COLO668 (cell line): ENCODE measurements around the gene TANC1.

Experiments
- DNase-seq: peaks from one replicate; lab custom pipeline; 2025; ENCODE audit not compliant: unreplicated experiment; lab: John Stamatoyannopoulos, UW

TANC1 gene

DNA sequence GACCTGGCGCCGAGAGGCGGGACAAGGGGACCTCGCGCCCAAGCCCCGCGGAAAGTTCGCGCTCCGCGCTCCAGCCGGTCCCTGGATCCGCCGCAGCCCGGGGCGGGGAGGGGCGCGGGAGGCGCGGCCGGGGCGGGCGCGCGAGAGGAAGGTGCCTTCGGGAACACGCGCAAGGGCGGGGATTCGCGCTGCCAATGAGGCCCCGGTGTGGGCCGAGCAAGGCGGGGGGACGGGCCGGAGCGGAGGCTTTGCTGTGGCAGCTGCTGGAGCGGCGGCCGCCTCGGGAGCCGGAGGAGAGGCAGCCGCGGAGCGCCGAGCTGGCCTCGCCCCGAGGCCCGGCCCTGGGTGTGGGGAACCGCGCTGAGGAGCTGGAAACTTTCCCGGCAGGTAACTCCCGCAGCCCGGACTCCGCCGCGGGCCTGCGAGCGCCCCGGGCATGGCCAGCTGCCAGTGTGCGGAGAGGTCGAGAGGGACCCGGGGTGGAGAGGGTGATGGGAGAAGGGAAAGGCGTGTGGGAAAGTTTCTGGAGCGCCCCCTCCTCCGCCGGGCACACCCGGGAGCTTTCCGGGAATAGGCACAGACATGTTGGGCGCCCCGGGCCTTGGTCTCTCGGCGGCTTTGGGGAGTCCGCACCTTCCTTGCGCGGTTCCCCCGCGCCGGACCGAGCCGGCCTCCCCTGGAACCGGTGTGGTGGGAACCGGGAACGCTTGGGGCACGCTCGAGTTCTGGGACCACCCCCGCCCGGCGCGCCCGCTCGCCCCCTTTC lies at the start of gene TANC1:
Gene TANC1 (plus strand): TSS at position 245 of the 766 bp plus-strand sequence. CDS start 97,271 bp downstream, outside the sequence.
- peak; percentile 96 for DNase-seq

DNA sequence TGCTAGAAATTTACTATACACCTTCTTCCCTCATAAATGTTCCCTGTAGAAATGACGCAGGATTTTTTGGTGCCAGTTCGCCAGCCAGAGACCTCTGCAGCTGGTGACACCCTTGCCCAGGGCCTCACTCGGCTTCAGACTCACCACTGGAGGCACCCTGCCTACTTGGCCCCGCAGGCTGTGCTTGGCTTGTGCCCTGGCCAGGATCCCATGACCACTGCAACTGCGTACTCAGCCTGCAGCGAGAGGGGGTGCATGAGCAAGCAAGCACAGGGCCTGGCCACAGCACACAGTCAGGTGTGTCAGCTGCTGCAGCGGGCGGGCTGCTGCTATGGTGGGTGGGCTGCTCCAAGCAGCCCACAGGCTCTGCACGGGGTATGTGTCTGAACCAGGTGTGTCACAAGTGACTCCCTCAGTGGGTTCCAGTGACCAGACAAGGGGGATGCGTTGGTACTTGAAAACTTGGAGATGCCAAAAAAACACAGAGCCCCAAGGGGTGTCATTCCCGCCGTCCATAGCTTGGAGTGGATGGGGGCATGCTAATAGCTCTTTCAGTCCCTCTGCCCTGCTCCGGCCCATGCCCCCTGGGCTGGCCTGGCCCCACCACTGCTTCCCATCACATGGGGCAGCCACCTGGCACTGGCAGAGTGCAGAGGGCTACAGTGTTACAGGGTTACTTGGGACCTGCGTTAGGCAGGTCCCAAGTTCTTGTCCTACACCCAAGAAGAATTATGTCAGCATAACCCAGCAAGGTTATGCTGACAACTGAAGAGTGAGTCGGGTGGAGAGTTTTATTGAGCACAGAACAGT lies 46.6 kb upstream of the TANC1 start:
- no peak for DNase-seq

DNA sequence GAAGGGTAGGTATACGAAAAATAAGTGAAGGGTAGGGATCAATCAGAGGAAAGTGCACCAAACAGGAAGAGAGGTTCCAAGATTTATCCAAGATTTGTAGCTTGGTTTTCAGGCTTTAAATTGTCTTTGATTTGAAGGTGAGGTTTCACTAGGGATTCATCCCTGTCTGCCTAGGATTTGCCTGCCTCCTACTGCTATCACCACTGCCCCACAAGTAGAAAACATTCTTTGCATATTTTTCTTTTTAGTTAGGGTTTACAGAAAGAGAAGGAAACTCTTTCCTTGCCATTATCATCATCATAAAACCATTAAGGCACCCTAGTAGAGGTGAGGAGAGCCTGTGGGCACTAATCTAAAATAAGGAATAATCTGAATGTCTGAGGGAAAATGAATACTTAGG lies 45.8 kb upstream of the TANC1 start:
- no peak for DNase-seq

GRCh38 chr2:158923180-158923594 lies 45.3 kb upstream of the TANC1 start:
- DNase-seq, result no peak

DNA sequence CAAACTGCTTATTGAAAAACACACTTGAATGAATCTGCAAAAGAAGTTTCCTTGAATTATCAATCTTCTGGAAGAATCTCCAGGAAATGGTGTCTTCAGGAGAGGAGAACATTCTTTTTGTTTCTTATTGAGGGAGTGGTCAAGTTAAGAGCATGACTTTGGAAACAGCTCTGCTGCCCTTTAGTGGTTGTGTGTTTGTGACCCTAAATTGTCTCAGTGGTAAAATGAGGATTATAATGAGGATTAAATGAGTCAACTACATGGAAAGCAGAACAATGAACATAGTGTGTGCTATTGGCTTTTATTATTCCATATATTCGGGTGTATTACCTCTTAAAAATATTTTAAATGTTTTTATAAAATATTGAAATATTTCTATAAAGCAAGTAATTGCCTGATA lies 44.8 kb upstream of the TANC1 start:
- no peak for DNase-seq

DNA sequence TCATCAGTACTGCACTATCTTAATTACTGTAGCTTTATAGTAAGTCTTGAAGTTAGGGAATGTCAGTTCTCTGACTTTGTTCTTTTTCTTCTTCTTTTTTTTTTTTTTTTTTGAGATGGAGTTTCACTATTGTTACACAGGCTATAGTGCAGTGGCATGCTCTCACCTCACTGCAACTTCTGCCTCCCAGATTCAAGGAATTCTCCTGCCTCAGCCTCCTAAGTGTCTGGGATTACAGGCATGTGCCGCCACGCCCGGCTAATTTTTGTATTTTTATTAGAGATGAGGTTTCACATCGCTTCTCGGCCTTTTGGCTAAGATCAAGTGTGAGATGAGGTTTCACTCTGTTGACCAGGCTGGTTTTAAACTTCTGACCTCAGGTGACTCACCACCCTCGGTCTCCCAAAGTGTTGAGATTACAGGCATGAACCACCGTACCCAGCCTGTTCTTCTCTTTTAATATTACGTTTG lies 41.9 kb upstream of the TANC1 start:
- DNase-seq, result no peak

DNA sequence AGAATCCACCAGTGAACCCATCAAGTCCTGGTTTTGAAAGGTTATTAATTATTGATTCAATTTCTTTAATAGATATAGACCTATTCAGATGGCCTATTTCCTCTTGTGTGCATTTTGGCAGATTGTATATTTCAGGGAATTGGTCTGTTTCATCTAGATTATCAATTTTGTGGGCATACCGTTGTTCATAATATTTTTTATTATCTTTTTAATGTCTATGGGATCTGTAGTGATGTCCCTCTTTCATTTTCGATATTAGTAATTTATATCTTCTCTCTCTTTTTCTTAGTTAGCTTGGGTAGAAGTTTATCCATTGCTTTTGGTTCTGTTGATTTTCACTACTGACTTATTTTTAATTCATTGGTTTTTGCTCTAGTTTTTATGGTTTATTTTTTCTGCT lies 39.9 kb upstream of the TANC1 start:
- no peak for DNase-seq

DNA sequence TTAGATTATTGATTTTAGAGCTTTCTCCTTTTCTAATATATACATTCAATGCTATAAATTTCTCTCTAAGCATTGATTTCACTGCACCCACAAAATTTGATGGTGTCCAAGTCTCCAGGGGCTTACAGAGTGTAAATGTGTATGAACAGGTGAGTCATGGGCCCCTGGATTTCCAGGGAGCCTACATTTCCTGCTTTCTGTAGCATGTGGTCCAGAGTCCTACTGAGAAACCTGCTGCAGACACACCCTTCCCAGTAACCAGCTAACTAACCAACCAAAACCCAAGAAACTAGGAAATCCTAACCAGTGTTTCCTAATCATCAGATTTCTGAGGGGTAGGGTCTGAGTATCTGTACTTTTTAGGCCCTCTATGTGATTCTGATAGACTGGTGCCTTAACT lies 39.5 kb upstream of the TANC1 start:
- DNase-seq, result no peak

- no peak for DNase-seq
These were observed 36.9 kb upstream of the TANC1 start for GRCh38 chr2:158931572-158931971.

GRCh38 chr2:158932131-158932645 lies 36.3 kb upstream of the TANC1 start:
- no peak for DNase-seq

- no peak for DNase-seq
These were observed 34.3 kb upstream of the TANC1 start for GRCh38 chr2:158934170-158934569.

DNA sequence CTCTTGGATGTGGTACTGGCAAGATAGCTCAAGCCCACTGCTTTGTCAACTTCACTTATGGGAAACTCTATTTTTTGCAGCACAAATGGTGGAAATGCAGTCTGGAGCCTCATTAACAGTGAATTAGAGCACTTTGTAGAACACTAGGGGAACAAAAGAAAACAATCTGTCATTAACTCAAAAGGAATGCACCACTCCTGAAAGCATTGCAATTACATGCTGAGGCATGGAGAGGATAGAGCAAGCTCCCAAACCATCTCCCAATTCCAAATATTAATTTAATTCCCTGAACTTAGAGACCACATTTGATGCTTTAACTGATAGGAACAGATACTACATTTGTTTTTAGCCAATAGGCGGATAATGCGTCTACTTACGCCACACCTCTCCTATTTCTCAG lies 32.8 kb upstream of the TANC1 start:
- DNase-seq, result no peak

GRCh38 chr2:158936978-158937377 lies 31.5 kb upstream of the TANC1 start:
- DNase-seq, result no peak

- no peak for DNase-seq
These were observed 28.1 kb upstream of the TANC1 start for GRCh38 chr2:158940356-158940755.

GRCh38 chr2:158943973-158944372 lies 24.5 kb upstream of the TANC1 start:
- DNase-seq, result no peak

- no peak for DNase-seq
These were observed 19.3 kb upstream of the TANC1 start for GRCh38 chr2:158948964-158949699.

GRCh38 chr2:158953454-158953853 lies 15.0 kb upstream of the TANC1 start:
- DNase-seq, result no peak

- peak; percentile 82 for DNase-seq
These were observed 14.3 kb upstream of the TANC1 start for GRCh38 chr2:158953926-158954763.

- no peak for DNase-seq
These were observed 12.5 kb upstream of the TANC1 start for GRCh38 chr2:158955842-158956365.

DNA sequence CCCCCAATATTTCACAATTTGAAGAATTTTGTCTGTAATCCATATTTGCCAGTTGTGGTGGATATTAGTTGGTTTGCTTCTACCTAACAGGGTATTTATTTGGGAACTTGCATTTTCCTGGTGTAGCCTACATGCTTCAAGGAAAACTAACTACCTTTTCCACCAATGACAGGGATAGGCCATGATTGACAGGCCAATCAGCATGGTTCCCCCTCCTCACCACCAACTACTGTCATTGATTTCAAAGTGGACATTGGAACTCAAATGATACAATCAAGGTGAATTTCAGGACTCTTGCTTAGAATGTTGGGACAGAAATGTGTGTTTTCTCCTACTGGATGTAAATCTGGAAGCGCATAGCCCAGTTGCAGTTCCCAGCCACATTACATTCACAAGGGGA lies 10.1 kb upstream of the TANC1 start:
- DNase-seq, result no peak
